ENCODE measurements around the gene TNFRSF6B.

DNA sequence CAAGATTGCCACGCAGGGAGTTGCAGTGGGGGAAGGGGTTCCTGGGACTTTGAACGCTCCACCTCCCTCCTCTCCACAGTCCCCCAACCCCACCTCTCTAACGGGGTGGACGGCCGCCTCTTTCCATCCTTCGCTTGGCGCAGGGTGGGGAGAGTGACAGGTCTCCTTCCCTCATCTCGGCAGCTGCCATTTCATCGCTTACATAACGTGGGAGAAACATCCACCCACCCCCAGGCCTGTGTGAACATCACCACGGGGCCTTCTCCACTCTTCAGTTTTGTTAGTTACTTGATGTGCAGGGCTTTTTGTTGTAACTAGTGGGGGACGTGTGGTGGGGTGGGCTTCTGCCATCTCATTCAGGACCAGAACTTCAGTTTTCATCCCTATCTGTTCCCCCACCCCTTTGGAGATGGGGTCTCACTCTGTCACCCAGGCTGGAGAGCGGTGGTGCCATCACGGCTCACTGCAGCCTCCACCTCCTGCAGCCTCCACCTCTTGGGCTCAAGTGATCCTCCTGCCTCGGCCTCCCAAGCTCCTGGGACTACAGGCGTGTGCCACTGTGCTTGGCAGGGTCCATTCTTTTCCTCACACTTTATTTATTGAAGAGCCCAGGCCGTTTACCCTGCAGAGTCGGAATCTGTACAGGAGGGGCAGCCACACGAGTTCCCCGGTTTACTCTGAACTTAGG lies 20.6 kb upstream of the TNFRSF6B start:
- TF ChIP-seq, protein P1, sequence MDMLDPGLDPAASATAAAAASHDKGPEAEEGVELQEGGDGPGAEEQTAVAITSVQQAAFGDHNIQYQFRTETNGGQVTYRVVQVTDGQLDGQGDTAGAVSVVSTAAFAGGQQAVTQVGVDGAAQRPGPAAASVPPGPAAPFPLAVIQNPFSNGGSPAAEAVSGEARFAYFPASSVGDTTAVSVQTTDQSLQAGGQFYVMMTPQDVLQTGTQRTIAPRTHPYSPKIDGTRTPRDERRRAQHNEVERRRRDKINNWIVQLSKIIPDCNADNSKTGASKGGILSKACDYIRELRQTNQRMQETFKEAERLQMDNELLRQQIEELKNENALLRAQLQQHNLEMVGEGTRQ (IDR thresholded peaks at IDR 0.05; ENCODE audit: low read depth, low read length) = no peak
- no peak for TF ChIP-seq CTCF (conservative IDR thresholded peaks at IDR 0.05; ENCODE audit: low read depth, low read length)
- TF ChIP-seq POLR2A (IDR thresholded peaks at IDR 0.05; ENCODE audit: low read depth, low read length) = no peak
- TF ChIP-seq FOS (IDR thresholded peaks at IDR 0.05; ENCODE audit: low read depth, low read length) = no peak
- TF ChIP-seq SMC3 (IDR thresholded peaks at IDR 0.05; ENCODE audit: low read depth, low read length) = no peak
- no peak for TF ChIP-seq RAD21 (IDR thresholded peaks at IDR 0.05; ENCODE audit: low read length)
- no peak for TF ChIP-seq MXI1 (IDR thresholded peaks at IDR 0.05; ENCODE audit: borderline replicate concordance, low read depth, low read length)
- no peak for TF ChIP-seq BHLHE40 (IDR thresholded peaks at IDR 0.05; ENCODE audit: low read depth, low read length)
- no peak for TF ChIP-seq MAFK (IDR thresholded peaks at IDR 0.05; ENCODE audit: low read depth, low read length)
